Activated T-cell treated with anti-CD3 and anti-CD28 coated beads, Interleukin-2, amount 50 U/mL, for 4 hours (primary cell): ENCODE measurements around the gene MAGOHB. TPM values are rescaled to one million over a fixed set of nuclear protein-coding genes. Genes with fewer than 3 reads are reported as not detected.
A peak's percentile ranks its signal among the peaks of the same experiment; 100 is the strongest.
"Not testable (repeated sequence)": the region's sequence is repeated elsewhere in the genome, so short reads cannot be mapped to it uniquely, and the experiment has no call there.

Source experiments
- ATAC-seq, 2 donors: fragments of 200-7000 bp; cut with Tn5 transposase; one replicate each; pipeline ENCODE4 v1.10.0; 2021
- DNase-seq: peaks from one replicate; pipeline ENCODE4 v3.0.0-alpha.2; 2020
- H3K27me3 Mint-ChIP-seq: one replicate; pipeline ENCODE4 v1.8.0; 2021; ENCODE audit warnings: low read depth, mixed read lengths
- H3K36me3 Mint-ChIP-seq: one replicate; pipeline ENCODE4 v1.8.0; 2022; ENCODE audit warnings: mixed read lengths; ENCODE audit not compliant: insufficient read depth
- H3K4me1 Mint-ChIP-seq: one replicate; pipeline ENCODE4 v1.8.0; 2021; ENCODE audit warnings: low read depth, mixed read lengths
- H3K4me3 Mint-ChIP-seq: one replicate; pipeline ENCODE4 v1.8.0; 2021; ENCODE audit warnings: mild to moderate bottlenecking, moderate library complexity, mixed read lengths
- H3K9me3 Mint-ChIP-seq: one replicate; pipeline ENCODE4 v1.8.0; 2021; ENCODE audit warnings: mixed read lengths
- total RNA-seq, 3 donors: library from RNA; stranded (reverse); gene quantifications; one replicate each; pipeline ENCODE4 v1.2.1, GENCODE V29; 2021

MAGOHB gene
- total RNA-seq, 3 donors from 2014 or later, result 78.1 to 104 (median 98.0) TPM

DNA sequence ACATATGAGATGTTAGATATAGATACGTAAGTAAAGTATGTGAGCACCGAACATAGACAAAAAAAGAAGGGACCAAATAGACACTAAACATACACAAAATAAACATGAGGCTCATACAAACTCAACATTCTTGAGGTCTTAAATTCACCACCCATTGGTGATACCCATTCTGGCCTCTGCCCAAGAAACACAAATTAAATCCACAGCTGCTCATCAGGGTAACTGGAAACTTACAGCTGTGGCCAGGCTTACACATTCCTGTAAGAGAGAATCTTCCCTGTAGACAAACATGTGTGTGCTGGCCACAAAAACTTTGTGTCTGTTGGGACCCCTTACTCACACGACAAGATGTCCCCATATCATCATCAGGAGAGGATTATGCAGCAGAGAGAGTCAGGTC is 22.4 kb downstream of the MAGOHB start:
- Mint-ChIP-seq H3K36me3 (peaks cover 20% of the 10 kb centered on the region), H3K9me3 (no peaks in the 10 kb centered on the region), H3K27me3 (no peaks in the 10 kb centered on the region), H3K4me3 (no peak overlapping the region), H3K4me1 (no peaks in the 10 kb centered on the region)
- ATAC-seq (no peak), DNase-seq (no peak)

DNA sequence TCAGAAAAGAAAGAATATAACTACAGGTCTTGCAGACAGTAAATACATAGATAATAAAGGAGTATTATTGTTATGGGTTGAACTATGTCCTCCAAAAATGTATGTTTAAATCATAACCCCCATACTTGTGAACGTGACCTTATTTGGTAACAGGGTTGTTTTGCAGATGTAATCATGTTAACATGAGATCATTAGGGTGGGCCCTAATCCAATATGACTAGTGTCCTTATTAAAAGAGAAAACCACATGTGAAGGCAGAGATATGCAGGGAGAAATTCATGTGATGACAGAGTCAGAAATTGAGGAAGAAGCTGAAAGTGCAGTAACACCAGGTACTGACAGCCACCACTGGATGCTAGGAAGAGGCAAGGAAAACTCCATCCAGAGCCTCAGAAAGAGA is 29.0 kb downstream of the MAGOHB start:
- Mint-ChIP-seq H3K4me1 (no peaks in the 10 kb centered on the region), H3K4me3 (no peak overlapping the region), H3K9me3 (peaks cover 10% of the 10 kb centered on the region), H3K27me3 (no peaks in the 10 kb centered on the region), H3K36me3 (peaks cover 33% of the 10 kb centered on the region)
- DNase-seq (no peak), ATAC-seq (no peak)

DNA sequence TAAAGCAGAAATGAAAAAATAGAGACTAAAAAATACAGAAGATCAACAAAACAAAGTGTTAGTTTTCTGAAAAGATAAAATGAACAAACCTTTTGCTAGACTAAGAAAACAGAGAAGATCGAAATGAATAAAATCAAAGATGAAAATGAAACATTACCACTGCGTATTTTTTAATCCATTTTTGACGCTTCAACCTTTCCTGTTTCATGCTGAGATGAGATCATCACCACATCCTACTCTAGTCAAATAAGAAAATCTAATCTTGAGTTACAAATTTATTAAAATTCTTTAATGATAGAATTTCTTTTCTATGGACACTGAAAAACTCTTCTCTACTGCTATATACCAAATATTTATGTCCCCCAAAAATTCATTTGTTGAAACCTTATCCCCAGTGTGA is 30.7 kb downstream of the MAGOHB start:
- Mint-ChIP-seq H3K9me3 (peaks cover 10% of the 10 kb centered on the region), H3K4me1 (no peaks in the 10 kb centered on the region), H3K4me3 (no peak overlapping the region), H3K36me3 (peaks cover 33% of the 10 kb centered on the region), H3K27me3 (no peaks in the 10 kb centered on the region)
- DNase-seq (no peak), ATAC-seq (no peak)

DNA sequence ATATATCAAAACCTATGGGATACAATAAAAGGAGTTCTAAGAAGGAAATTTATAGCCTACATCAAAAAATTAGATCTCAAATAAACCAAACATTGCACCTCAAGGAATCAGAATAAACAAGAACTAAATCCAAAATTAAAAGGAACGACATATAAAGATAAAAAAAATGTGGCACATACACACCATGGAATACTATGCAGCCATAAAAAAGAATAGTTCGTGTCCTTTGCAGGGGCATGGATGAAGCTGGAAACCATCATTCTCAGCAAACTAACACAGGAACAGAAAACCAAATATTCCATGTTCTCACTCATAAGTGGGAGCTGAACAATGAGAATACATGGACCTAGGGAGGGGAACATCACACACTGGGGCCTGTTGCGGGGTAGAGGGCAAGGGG is 31.3 kb downstream of the MAGOHB start:
- not testable (repeated sequence) for H3K27me3 Mint-ChIP-seq, H3K9me3 Mint-ChIP-seq, H3K4me1 Mint-ChIP-seq, ATAC-seq, DNase-seq, H3K4me3 Mint-ChIP-seq
- peaks cover 30% of the 10 kb centered on the region for H3K36me3 Mint-ChIP-seq

DNA sequence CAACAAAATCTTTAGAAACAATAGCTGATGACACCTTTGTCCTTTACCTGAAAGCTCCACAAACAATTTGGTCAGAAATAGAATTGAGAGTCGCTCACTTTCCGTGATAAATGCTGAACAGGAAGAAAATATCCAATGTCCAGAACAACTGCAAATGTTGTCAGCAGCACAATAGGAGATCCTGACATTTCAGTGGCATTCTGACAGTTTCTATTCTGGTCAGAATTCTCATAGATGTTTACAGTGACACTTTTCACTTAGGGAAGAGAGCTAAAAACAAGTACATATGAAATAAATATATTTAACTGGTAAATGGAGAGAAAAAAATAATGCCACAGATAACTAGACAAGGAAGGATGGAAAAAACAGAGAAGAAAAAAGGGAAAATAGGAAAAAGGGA is 39.1 kb downstream of the MAGOHB start:
- peaks cover 4% of the 10 kb centered on the region for H3K27me3 Mint-ChIP-seq
- ATAC-seq, result no peak
- no peak for DNase-seq
- H3K9me3 Mint-ChIP-seq, result no peaks in the 10 kb centered on the region
- no peaks in the 10 kb centered on the region for H3K36me3 Mint-ChIP-seq
- H3K4me1 Mint-ChIP-seq, result peaks cover 2% of the 10 kb centered on the region
- H3K4me3 Mint-ChIP-seq, result no peak overlapping the region

DNA sequence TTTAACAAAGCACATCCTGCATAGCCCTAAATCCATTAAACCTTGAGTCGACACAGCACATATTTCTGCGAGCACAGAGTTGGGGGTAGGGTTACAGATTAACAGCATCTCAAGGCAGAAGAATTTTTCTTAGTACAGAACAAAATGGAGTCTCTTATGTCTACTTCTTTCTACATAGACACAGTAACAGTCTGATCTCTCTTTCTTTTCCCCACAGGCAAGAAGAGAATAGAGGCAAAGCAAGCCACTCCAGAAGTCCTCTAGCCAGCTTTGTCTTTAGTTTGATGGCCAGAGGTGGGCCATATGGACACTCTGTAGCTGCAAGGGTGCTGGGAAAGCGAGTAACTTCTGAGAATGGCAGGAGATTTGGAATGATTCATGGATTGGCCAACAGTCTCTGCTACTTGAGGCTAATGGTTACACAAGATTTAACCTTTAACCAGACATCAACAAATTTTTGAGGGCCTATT is 41.4 kb downstream of the MAGOHB start:
- not testable (repeated sequence) for ATAC-seq, DNase-seq, H3K4me3 Mint-ChIP-seq, H3K4me1 Mint-ChIP-seq, H3K36me3 Mint-ChIP-seq, H3K9me3 Mint-ChIP-seq
- peaks cover 12% of the 10 kb centered on the region for H3K27me3 Mint-ChIP-seq

DNA sequence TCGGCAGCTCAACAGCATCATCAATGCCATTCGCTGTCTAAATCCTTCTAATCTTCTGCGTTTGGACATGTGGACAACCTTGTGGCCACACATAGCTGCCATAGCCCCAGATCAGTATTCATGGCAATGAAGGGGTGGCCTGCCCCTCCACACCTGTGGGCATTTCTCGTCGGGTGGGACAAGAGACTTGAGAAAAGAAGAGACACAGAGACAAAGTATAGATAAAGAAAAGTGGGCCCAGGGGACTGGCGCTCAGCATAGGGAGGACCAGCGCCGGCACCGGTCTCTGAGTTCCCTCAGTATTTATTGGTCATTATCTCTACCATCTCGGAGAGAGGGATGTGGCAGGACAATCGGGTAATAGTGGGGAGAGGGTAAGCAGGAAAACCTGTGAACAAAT is 42.3 kb downstream of the MAGOHB start:
- H3K36me3 Mint-ChIP-seq, result no peaks in the 10 kb centered on the region
- ATAC-seq (no peak), DNase-seq (no peak)
- peaks cover 2% of the 10 kb centered on the region for H3K4me1 Mint-ChIP-seq
- H3K27me3 Mint-ChIP-seq, result peaks cover 12% of the 10 kb centered on the region
- H3K9me3 Mint-ChIP-seq, result no peaks in the 10 kb centered on the region
- no peak overlapping the region for H3K4me3 Mint-ChIP-seq

DNA sequence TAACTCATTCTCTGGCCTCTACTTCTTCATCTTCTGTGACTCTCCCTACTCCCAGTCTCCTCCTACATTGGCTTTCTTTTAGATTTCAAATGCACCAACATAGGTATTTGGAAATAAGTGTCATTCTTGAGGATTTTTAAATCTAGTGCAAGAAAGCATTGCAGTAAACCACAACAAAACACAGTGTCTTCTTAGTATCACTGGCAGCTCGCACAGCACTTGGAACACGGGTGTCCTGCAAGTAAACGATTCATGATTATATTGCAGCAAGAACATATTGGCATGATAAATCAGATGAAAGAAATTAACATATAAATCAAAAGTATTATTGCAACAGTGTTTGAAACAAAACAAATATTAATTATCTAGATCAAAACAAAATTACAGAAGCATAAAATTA is 45.6 kb downstream of the MAGOHB start:
- no peak overlapping the region for H3K4me3 Mint-ChIP-seq
- no peaks in the 10 kb centered on the region for H3K9me3 Mint-ChIP-seq
- no peaks in the 10 kb centered on the region for H3K36me3 Mint-ChIP-seq
- H3K4me1 Mint-ChIP-seq, result peaks cover 2% of the 10 kb centered on the region
- ATAC-seq (no peak), DNase-seq (no peak)
- peaks cover 19% of the 10 kb centered on the region for H3K27me3 Mint-ChIP-seq

DNA sequence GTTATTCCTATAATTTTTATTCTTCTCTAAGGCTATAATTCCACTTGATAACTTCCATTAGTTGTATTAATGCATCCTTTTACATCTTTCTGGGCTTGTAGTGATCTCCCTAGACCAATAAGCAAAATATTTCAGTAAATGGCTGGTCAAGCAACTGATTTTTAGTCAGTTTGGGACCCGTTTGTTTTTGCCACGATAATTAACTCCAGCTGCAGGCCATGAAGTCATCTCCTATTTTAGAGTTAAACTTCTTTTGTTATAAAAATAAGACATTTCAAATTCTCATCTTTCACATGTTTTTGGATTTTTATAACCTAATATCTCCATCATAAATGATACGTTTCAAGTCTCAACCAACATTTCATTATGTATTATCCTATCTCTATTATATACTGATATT is 49.4 kb downstream of the MAGOHB start:
- H3K36me3 Mint-ChIP-seq, result no peaks in the 10 kb centered on the region
- peaks cover 6% of the 10 kb centered on the region for H3K4me1 Mint-ChIP-seq
- no peak for ATAC-seq
- H3K9me3 Mint-ChIP-seq, result no peaks in the 10 kb centered on the region
- peaks cover 18% of the 10 kb centered on the region for H3K27me3 Mint-ChIP-seq
- no peak for DNase-seq
- no peak overlapping the region for H3K4me3 Mint-ChIP-seq

DNA sequence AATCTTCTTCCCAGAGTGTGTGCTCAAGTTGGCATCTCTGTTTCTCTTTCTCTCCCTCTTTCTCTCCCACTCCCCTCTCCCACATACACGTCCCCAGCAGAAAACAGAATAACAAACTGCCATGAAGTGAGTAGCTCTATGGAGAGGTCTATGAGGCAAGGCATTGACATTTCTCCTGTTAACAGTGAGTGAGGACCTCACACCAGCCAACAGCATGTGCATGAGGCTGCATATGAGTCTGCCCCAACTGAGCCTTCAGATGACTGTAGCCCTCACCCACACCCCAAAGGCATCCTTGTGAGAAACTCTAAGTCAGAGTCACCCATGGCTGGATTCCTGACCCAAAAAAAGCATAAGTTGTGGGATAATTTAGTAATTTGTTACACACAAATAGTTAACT is 50.4 kb downstream of the MAGOHB start:
- DNase-seq, result no peak
- ATAC-seq, result peak; percentile 25 to 36
- H3K4me3 Mint-ChIP-seq, result no peak overlapping the region
- peaks cover 18% of the 10 kb centered on the region for H3K27me3 Mint-ChIP-seq
- no peaks in the 10 kb centered on the region for H3K36me3 Mint-ChIP-seq
- no peaks in the 10 kb centered on the region for H3K9me3 Mint-ChIP-seq
- H3K4me1 Mint-ChIP-seq, result peaks cover 6% of the 10 kb centered on the region

DNA sequence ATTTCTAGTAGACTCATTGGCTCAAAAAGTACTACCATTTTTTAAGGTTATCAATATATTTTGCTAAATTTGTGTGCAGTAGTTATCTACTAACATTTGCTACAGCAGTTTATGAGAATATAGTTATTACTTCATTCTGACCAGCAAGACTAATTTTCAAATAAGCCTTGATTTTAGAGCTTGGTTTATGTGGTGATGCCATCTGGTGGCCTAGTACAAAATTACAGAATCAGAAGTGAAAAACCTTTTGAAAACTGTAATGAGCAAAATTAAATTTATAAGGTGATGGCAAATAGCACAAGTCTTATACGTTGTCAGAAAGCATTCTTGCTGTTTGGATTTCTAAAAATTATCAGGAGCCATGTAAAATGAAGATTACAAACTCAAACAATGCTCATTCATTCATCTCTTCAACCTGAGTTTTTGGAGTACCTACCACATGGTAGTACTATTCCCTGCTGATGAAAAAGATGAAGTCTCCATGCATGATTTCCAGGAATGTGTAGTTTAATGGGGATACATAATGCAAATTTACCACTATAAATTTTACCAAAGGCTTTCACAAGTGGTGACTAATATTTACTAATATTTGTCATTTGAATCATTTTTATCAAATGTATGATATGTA is 51.0 kb downstream of the MAGOHB start:
- Mint-ChIP-seq H3K36me3 (no peaks in the 10 kb centered on the region), H3K9me3 (no peaks in the 10 kb centered on the region), H3K4me1 (peaks cover 7% of the 10 kb centered on the region), H3K27me3 (peaks cover 14% of the 10 kb centered on the region), H3K4me3 (no peak overlapping the region)
- DNase-seq, result no peak
- no peak for ATAC-seq

DNA sequence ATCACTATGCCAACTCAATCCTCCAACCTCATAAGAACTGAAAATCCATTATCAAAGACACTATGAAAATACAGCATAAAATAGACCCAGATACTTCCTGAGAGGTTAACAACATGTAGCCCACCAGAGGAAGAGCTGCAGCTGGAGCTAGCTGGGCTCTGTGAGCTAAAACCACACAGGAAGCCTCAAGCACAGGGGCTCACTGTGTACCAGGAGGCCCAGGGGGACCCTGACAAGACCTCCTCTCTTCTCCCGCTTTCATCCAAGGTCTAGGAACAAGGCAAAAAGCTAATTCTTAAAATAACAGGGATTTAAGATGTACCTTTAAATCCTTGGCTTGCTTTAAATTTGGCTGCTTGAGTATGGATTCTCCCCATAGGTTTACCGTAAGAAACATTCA is 54.2 kb downstream of the MAGOHB start:
- ATAC-seq, result peak in 1 of 2 donors; percentile 30
- no peak for DNase-seq
- H3K9me3 Mint-ChIP-seq, result no peaks in the 10 kb centered on the region
- H3K4me1 Mint-ChIP-seq, result peaks cover 15% of the 10 kb centered on the region
- no peaks in the 10 kb centered on the region for H3K36me3 Mint-ChIP-seq
- peaks cover 8% of the 10 kb centered on the region for H3K27me3 Mint-ChIP-seq
- peak overlapping the region; percentile 28 for H3K4me3 Mint-ChIP-seq

DNA sequence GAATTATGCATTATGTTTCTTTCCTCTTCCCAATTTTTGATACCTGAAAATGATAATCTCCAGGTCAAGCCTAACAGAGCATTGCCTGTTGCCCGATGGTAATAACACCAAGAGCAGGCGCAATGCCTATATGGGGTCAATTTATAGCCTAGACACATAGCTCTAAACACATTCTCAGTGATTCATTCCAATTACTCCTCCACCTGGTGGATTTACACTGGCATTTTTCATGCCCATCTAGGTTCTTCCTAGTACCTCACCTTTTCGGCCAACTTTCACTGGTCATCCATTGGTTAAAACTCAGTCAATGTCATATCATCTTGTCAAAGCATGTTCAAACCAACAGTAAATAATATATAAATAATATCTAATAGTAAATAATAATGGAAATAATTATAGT is 54.6 kb downstream of the MAGOHB start:
- no peak overlapping the region for H3K4me3 Mint-ChIP-seq
- H3K27me3 Mint-ChIP-seq, result peaks cover 8% of the 10 kb centered on the region
- no peak for DNase-seq
- H3K36me3 Mint-ChIP-seq, result no peaks in the 10 kb centered on the region
- ATAC-seq, result no peak
- H3K4me1 Mint-ChIP-seq, result peaks cover 15% of the 10 kb centered on the region
- H3K9me3 Mint-ChIP-seq, result no peaks in the 10 kb centered on the region

DNA sequence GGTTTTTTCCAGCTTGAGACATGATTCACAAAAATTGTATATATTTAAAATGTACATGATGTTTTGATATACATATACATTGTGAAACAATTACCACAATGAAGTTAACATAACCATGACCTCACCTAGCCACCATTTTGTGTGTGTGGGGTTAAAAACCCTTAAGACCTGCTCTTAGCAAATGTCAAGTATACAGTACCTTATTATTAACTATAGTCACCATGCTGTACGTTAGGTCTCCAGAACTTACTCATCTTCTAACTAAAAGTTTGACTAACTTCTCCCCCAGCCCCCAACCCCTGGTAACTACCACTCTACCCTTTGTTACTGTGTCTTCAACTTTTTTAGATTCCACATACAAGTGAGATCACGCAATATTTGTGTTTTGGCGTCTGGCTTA is 55.1 kb downstream of the MAGOHB start:
- ATAC-seq, result peak; percentile 28 to 46
- no peak for DNase-seq
- H3K27me3 Mint-ChIP-seq, result peaks cover 8% of the 10 kb centered on the region
- H3K4me3 Mint-ChIP-seq, result no peak overlapping the region
- H3K9me3 Mint-ChIP-seq, result no peaks in the 10 kb centered on the region
- H3K36me3 Mint-ChIP-seq, result no peaks in the 10 kb centered on the region
- peaks cover 15% of the 10 kb centered on the region for H3K4me1 Mint-ChIP-seq

DNA sequence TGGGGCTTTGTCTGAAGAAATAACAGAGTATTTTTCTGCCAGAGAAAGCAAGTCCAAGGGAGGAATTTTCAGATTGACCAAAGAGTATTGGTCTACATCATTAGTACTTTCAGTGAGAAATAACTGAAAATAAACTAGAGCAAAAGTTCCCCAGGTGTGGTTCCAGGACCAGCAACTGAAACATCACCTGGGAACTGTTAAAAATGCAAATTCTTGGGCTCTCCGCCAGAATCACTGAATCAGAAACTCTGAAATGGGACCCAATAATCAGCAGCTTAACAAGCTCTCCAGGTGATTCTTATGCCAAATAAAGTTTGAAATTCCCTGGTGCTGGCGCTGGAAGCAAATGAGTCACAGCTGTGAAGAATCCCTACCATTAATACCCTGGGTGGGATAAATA is 55.6 kb downstream of the MAGOHB start:
- H3K4me3 Mint-ChIP-seq, result peak overlapping the region; percentile 46
- peaks cover 15% of the 10 kb centered on the region for H3K4me1 Mint-ChIP-seq
- H3K27me3 Mint-ChIP-seq, result peaks cover 8% of the 10 kb centered on the region
- DNase-seq, result no peak
- no peaks in the 10 kb centered on the region for H3K36me3 Mint-ChIP-seq
- no peak for ATAC-seq
- no peaks in the 10 kb centered on the region for H3K9me3 Mint-ChIP-seq
